Measurements from ENCODE around the gene OLFML2A.

The OLFML2A gene

GRCh38 chr9:124761196-124761595, 15.7 kb upstream of the OLFML2A start:
- no peak for DNase-seq (ENCODE audit: extremely low spot score)
- ChIA-PET CTCF (interaction anchor here (0.6 to 0.9 kb wide), 2 partner anchors 8 to 107 kb away, joined by 3 to 5 read pairs; no protein-coding TSS in a partner anchor), POLR2A (interaction anchor here (1.0 kb wide), 1 partner anchor 19 kb away, joined by 3 read pairs; no protein-coding TSS in a partner anchor)

GRCh38 chr9:124761710-124762109, 15.2 kb upstream of the OLFML2A start:
- CTCF ChIA-PET, result interaction anchor here (0.6 to 0.9 kb wide), 2 partner anchors 8 to 108 kb away, joined by 3 to 5 read pairs; no protein-coding TSS in a partner anchor
- POLR2A ChIA-PET, result interaction anchor here (1.0 kb wide), 1 partner anchor 19 kb away, joined by 3 read pairs; no protein-coding TSS in a partner anchor
- TF ChIP-seq LEF1 (IDR thresholded peaks at IDR 0.05; ENCODE audit: borderline replicate concordance), result no peak
- no peak for TF ChIP-seq HDGF (IDR thresholded peaks at IDR 0.05; ENCODE audit: borderline replicate concordance)
- no peak for TF ChIP-seq BHLHE40 (IDR thresholded peaks at IDR 0.05; ENCODE audit: borderline replicate concordance)
- no peak for TF ChIP-seq ELF4 (IDR thresholded peaks at IDR 0.05)
- TF ChIP-seq SUZ12 (IDR thresholded peaks at IDR 0.05), result no peak
- no peak for TF ChIP-seq FOXK2 (IDR thresholded peaks at IDR 0.05)
- no peak for TF ChIP-seq L3MBTL2 (conservative IDR thresholded peaks at IDR 0.05)
- no peak for TF ChIP-seq NFRKB (IDR thresholded peaks at IDR 0.05)
- TF ChIP-seq ARNT (IDR thresholded peaks at IDR 0.05), result no peak
- no peak for TF ChIP-seq CTBP1 (IDR thresholded peaks at IDR 0.05; ENCODE audit: borderline replicate concordance)
- no peak for TF ChIP-seq PKNOX1 (IDR thresholded peaks at IDR 0.05)
- TF ChIP-seq TARDBP (IDR thresholded peaks at IDR 0.05), result no peak
- no peak for TF ChIP-seq FOXA1 (IDR thresholded peaks at IDR 0.05)
- TF ChIP-seq SP1 (IDR thresholded peaks at IDR 0.05), result no peak
- no peak for TF ChIP-seq FOXM1 (IDR thresholded peaks at IDR 0.05; ENCODE audit: borderline replicate concordance)
- no peak for TF ChIP-seq ZNF384 (IDR thresholded peaks at IDR 0.05)
- no peak for DNase-seq (ENCODE audit: extremely low spot score)

More at GRCh38 chr9:124761196-124761595, 15.7 kb upstream of the OLFML2A start:
- TF ChIP-seq SP1 (IDR thresholded peaks at IDR 0.05), result no peak
- no peak for TF ChIP-seq ZNF384 (IDR thresholded peaks at IDR 0.05)
- no peak for TF ChIP-seq TARDBP (IDR thresholded peaks at IDR 0.05)
- TF ChIP-seq FOXA1 (IDR thresholded peaks at IDR 0.05), result no peak
- no peak for TF ChIP-seq ARNT (IDR thresholded peaks at IDR 0.05)
- TF ChIP-seq NFRKB (IDR thresholded peaks at IDR 0.05), result no peak
- TF ChIP-seq BHLHE40 (IDR thresholded peaks at IDR 0.05; ENCODE audit: borderline replicate concordance), result no peak
- TF ChIP-seq LEF1 (IDR thresholded peaks at IDR 0.05; ENCODE audit: borderline replicate concordance), result no peak
- no peak for TF ChIP-seq CTBP1 (IDR thresholded peaks at IDR 0.05; ENCODE audit: borderline replicate concordance)

DNA sequence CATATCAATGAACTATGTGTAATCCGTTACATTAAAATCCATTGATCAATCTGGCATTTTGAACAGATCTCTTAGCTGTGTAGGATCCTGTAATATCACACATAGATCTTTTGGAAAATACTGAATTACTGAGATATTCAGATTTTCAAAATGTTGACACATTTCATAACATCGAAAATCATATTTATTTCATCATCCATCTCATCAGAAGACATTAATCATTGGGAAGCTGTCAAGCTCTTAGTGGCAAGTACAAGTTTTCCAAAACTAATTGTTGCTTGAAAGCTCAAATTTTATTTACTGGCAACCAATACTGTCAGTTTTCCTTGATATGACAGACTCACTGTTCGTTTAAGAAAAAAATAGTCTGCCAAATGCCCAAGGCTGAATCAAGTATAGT, 14.3 kb upstream of the OLFML2A start:
- TF ChIP-seq PKNOX1 (IDR thresholded peaks at IDR 0.05) (peak; percentile 57), BHLHE40 (IDR thresholded peaks at IDR 0.05; ENCODE audit: borderline replicate concordance) (no peak)
- CTCF ChIA-PET, result interaction anchor here (0.6 to 3.7 kb wide), 2 partner anchors 90 to 226 kb away, joined by 3 to 22 read pairs; partner anchors contain the start of gene WDR38

DNA sequence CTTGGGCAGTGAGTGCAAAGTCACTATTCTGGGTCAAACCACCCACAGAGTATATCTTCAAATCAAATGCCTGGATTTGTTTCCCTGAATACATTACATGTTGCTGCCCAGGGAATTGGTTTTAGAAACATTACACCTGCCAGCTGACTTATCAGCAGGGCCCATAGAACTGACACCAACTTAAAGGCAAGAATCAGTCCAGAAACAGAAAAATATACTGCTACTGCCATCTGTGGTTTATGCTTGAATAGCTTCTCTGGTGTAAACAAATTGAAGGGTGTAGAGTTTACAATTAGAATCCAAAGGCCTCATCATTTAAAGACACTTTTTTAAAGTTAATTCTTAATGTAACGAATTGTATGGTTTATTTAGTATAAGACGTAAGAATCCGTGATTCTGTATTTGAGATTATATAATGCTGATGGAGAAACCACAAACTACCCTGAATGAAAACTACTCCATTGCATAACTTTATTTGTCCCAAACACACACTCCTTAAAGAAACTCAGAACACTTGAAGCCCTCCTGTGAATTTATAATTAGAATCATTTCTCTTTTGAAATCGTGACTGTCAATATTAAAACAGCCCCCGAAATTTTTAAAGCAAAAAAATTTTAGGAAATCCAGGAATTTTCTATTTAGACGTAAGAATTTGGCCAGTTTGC, 12.0 kb upstream of the OLFML2A start:
- TF ChIP-seq L3MBTL2 (conservative IDR thresholded peaks at IDR 0.05) (no peak), LEF1 (IDR thresholded peaks at IDR 0.05; ENCODE audit: borderline replicate concordance) (no peak), FOXM1 (IDR thresholded peaks at IDR 0.05; ENCODE audit: borderline replicate concordance) (no peak), NFRKB (IDR thresholded peaks at IDR 0.05) (no peak), BHLHE40 (IDR thresholded peaks at IDR 0.05; ENCODE audit: borderline replicate concordance) (no peak), FOXK2 (IDR thresholded peaks at IDR 0.05) (no peak), ARNT (IDR thresholded peaks at IDR 0.05) (no peak), PKNOX1 (IDR thresholded peaks at IDR 0.05) (no peak), CTBP1 (IDR thresholded peaks at IDR 0.05; ENCODE audit: borderline replicate concordance) (no peak)
- ChIA-PET CTCF (interaction anchor here (0.5 to 3.7 kb wide), 9 partner anchors 11 to 148 kb away, joined by 3 to 22 read pairs (median 4); partner anchors contain the start of gene WDR38), POLR2A (interaction anchor here (0.6 to 1.2 kb wide), 3 partner anchors 30 to 92 kb away, joined by 3 read pairs; no protein-coding TSS in a partner anchor)
- DNase-seq (ENCODE audit: extremely low spot score), result no peak

More for the DNA sequence above, 14.3 kb upstream of the OLFML2A start:
- POLR2A ChIA-PET, result interaction anchor here (1.0 kb wide), 1 partner anchor 8 kb away, joined by 3 read pairs; the partner anchor contains the start of gene NR6A1
- DNase-seq (ENCODE audit: extremely low spot score), result no peak

GRCh38 chr9:124765439-124765835, 11.5 kb upstream of the OLFML2A start:
- TF ChIP-seq HDGF (IDR thresholded peaks at IDR 0.05; ENCODE audit: borderline replicate concordance) (no peak), L3MBTL2 (conservative IDR thresholded peaks at IDR 0.05) (no peak), SP1 (IDR thresholded peaks at IDR 0.05) (no peak), CTBP1 (IDR thresholded peaks at IDR 0.05; ENCODE audit: borderline replicate concordance) (no peak), PKNOX1 (IDR thresholded peaks at IDR 0.05) (no peak), ELF4 (IDR thresholded peaks at IDR 0.05) (no peak), LEF1 (IDR thresholded peaks at IDR 0.05; ENCODE audit: borderline replicate concordance) (no peak)
- ChIA-PET POLR2A (interaction anchor here (1.7 kb wide), 1 partner anchor 96 kb away, joined by 8 read pairs; the partner anchor contains the start of genes ARPC5L and RPL35), CTCF (interaction anchor here (0.6 to 3.7 kb wide), 5 partner anchors 10 to 111 kb away, joined by 3 to 22 read pairs (median 4); partner anchors contain the start of gene WDR38)
- DNase-seq (ENCODE audit: extremely low spot score), result no peak

Measured in HEK293T (cell line).